Measurements from ENCODE around the gene TRIM8.

GRCh38 chr10:102627291-102627735 lies 17.0 kb upstream of the TRIM8 start:
- no peak for TF ChIP-seq CTCF (IDR thresholded peaks at IDR 0.05; ENCODE audit: insufficient read depth, low read length)
- no peak for TF ChIP-seq POLR2AphosphoS5 (IDR thresholded peaks at IDR 0.05; ENCODE audit: low read depth)
- no peak for TF ChIP-seq REST (IDR thresholded peaks at IDR 0.05; ENCODE audit: insufficient replicate concordance, low read depth)
- no peak for TF ChIP-seq GABPA (IDR thresholded peaks at IDR 0.05; ENCODE audit: low read depth)

All from HL-60 (cell line).